Colonic mucosa (tissue), 4 donors: ENCODE measurements around the gene TGFBR3L. TPM values are rescaled to one million over a fixed set of nuclear protein-coding genes. Genes with fewer than 3 reads are reported as not detected.
"Not testable (repeated sequence)": the region's sequence is repeated elsewhere in the genome, so short reads cannot be mapped to it uniquely, and the experiment has no call there.

Experiments
- DNase-seq: peaks from one replicate; pipeline ENCODE4 v3.0.0-alpha.2; 2020
- H3K27ac ChIP-seq: fragments of 200-600 bp; one replicate; pipeline ENCODE4 v1.8.0; 2021
- H3K27me3 ChIP-seq: fragments of 200-600 bp; one replicate; pipeline ENCODE4 v1.8.0; 2021
- H3K36me3 ChIP-seq: fragments of 200-600 bp; one replicate; pipeline ENCODE4 v1.8.0; 2021
- H3K4me1 ChIP-seq: fragments of 200-600 bp; one replicate; pipeline ENCODE4 v1.8.0; 2021; ENCODE audit warnings: mild to moderate bottlenecking
- H3K4me3 ChIP-seq: fragments of 200-600 bp; one replicate; pipeline ENCODE4 v1.8.0; 2021
- H3K9ac ChIP-seq, 2 donors: one replicate each; pipeline ENCODE4 v1.7.0; 2013; ENCODE audit warnings: control low read depth in 2 of 2, low read depth in 2 of 2, low read length in 2 of 2
- H3K9me3 ChIP-seq: fragments of 200-600 bp; one replicate; pipeline ENCODE4 v1.8.0; 2021
- CTCF ChIP-seq: fragments of 200-600 bp; IDR thresholded peaks from one replicate; pipeline ENCODE4 v1.8.0; 2022; ENCODE audit warnings: antibody characterized with exemption, mild to moderate bottlenecking
- intact Hi-C: fragments of 100-400 bp; cut with DNase I; formaldehyde crosslinking; loops from one replicate; pipeline ENCODE4 v1.14.1; 2022
- total RNA-seq, 2 donors: library from RNA; stranded (reverse); fragmentation: NEBNext Ultra II Directional in 1 of 2; extraction: Animal tissue kit (Norgen Biotek cat#: 25700) in 1 of 2; gene quantifications; one replicate each; pipeline ENCODE4 v1.2.1, GENCODE V29; 2021
- donor health status: healthy.
- donor health status: DM: no; HTN: no; CAD: no.
- donor health status: DM: no; HTN: no; CAD: no.

TGFBR3L gene
- total RNA-seq, 2 donors from 2014 or later = not detected

GRCh38 chr19:7947939-7948338 is 33.3 kb downstream of the TGFBR3L start:
- Histone ChIP-seq H3K9me3 (no peaks in the 10 kb centered on the region), H3K27ac (no peak overlapping the region), H3K4me3 (no peak overlapping the region), H3K27me3 (no peaks in the 10 kb centered on the region), H3K36me3 (no peaks in the 10 kb centered on the region), H3K9ac (no peak overlapping the region), H3K4me1 (no peaks in the 10 kb centered on the region)
- TF ChIP-seq CTCF = no peak
- intact Hi-C loops = loop anchor here (5.0 kb wide), 1 partner anchor 304 kb away; no protein-coding TSS in a partner anchor
- DNase-seq = no peak

GRCh38 chr19:7953060-7953459 is 38.4 kb downstream of the TGFBR3L start:
- no peaks in the 10 kb centered on the region for H3K36me3 ChIP-seq
- no peaks in the 10 kb centered on the region for H3K4me1 ChIP-seq
- H3K27ac ChIP-seq = no peak overlapping the region
- no peak overlapping the region for H3K4me3 ChIP-seq
- DNase-seq = no peak
- H3K27me3 ChIP-seq = no peaks in the 10 kb centered on the region
- no peak overlapping the region for H3K9ac ChIP-seq
- intact Hi-C loops = no loop called here
- TF ChIP-seq CTCF = no peak
- no peaks in the 10 kb centered on the region for H3K9me3 ChIP-seq

- no peaks in the 10 kb centered on the region for H3K36me3 ChIP-seq
- no peak for TF ChIP-seq CTCF
- no peaks in the 10 kb centered on the region for H3K9me3 ChIP-seq
- no peak overlapping the region for H3K4me3 ChIP-seq
- no peak overlapping the region for H3K27ac ChIP-seq
- no peaks in the 10 kb centered on the region for H3K4me1 ChIP-seq
- intact Hi-C loops = no loop called here
- DNase-seq = no peak
- no peak overlapping the region for H3K9ac ChIP-seq
- H3K27me3 ChIP-seq = no peaks in the 10 kb centered on the region
Measured at GRCh38 chr19:7953576-7953975, 38.9 kb downstream of the TGFBR3L start.

- no peaks in the 10 kb centered on the region for H3K9me3 ChIP-seq
- TF ChIP-seq CTCF = no peak
- no peak overlapping the region for H3K9ac ChIP-seq
- no peak for DNase-seq
- intact Hi-C loops = no loop called here
- H3K27me3 ChIP-seq = no peaks in the 10 kb centered on the region
- H3K4me1 ChIP-seq = no peaks in the 10 kb centered on the region
- no peak overlapping the region for H3K4me3 ChIP-seq
- H3K27ac ChIP-seq = no peak overlapping the region
- no peaks in the 10 kb centered on the region for H3K36me3 ChIP-seq
Measured at GRCh38 chr19:7955696-7956095, 41.1 kb downstream of the TGFBR3L start.

GRCh38 chr19:7959211-7959610 is 44.6 kb downstream of the TGFBR3L start:
- Histone ChIP-seq H3K36me3 (no peaks in the 10 kb centered on the region), H3K4me3 (no peak overlapping the region), H3K27ac (no peak overlapping the region), H3K27me3 (no peaks in the 10 kb centered on the region), H3K4me1 (no peaks in the 10 kb centered on the region), H3K9ac (no peak overlapping the region), H3K9me3 (no peaks in the 10 kb centered on the region)
- no peak for DNase-seq
- intact Hi-C loops = no loop called here
- TF ChIP-seq CTCF = no peak

GRCh38 chr19:7961082-7961481 is 46.5 kb downstream of the TGFBR3L start:
- H3K9ac ChIP-seq, H3K27ac ChIP-seq, H3K27me3 ChIP-seq, H3K9me3 ChIP-seq, H3K36me3 ChIP-seq, intact Hi-C loops, H3K4me1 ChIP-seq, H3K4me3 ChIP-seq, DNase-seq: not testable (repeated sequence)
